NCI-H526 treated with DMSO at 0.1 percent for 48 hours (cell line): ENCODE data around the gene RHOA.
A peak's percentile ranks its signal among the peaks of the same experiment; 100 is the strongest.

Experiments used
- DNase-seq: peaks from one replicate; lab custom pipeline; 2025; lab: John Stamatoyannopoulos, UW

RHOA gene

DNA sequence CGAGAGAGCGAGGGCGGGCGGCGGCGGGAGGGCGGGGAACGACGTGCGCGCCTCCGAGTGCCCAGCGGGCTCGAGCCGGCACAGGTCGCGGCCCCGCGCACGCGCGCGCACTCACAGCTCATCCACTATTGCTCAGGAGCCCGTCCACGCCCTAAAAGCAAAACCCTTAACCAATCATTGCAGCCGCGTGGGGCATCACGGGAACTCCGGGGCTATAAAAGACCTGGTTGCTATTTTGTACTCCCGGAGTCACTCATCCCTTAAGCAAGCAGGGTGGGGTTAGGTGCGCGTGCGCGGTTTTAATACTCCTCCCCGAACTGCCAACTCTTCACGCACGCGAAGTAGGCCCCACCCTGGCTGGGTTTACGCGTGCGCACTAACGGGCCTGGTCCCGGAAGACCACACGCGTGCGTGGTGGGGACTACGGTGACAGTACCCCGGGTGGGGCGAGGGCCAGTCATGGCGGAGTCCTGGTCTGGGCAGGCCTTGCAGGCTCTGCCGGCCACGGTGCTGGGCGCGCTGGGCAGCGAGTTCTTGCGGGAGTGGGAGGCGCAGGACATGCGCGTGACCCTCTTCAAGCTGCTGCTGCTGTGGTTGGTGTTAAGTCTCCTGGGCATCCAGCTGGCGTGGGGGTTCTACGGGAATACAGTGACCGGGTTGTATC lies at the start of gene RHOA, which contains the start of gene TCTA:
Gene RHOA (minus strand): TSS at position 9 of the 664 bp plus-strand sequence. CDS start 36,387 bp downstream, outside the sequence.
Gene TCTA (plus strand): TSS at position 456 of the 664 bp plus-strand sequence. CDS start 4 bp downstream, at position 460.
- DNase-seq, result peak; percentile 99

DNA sequence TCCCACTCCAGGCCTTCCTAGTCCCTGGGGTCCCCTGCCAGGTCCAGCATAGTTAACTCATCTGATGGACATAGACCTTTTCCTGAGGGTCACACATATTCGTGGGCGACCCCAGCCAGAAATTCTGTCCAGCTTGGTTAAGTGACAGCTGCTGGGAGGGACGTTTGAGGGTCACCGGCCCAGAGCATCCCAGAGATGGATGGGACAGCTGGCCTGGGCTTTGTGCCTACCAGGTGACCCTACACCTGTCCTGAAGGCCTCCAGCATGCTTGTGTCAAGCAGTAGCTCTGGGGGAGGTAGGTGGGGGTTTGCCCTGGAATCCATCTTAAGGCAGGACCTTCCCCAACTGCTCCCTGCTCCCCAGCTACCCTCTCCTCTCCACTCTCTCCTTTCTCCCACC lies 49.2 kb upstream of the RHOA start:
- no peak for DNase-seq

DNA sequence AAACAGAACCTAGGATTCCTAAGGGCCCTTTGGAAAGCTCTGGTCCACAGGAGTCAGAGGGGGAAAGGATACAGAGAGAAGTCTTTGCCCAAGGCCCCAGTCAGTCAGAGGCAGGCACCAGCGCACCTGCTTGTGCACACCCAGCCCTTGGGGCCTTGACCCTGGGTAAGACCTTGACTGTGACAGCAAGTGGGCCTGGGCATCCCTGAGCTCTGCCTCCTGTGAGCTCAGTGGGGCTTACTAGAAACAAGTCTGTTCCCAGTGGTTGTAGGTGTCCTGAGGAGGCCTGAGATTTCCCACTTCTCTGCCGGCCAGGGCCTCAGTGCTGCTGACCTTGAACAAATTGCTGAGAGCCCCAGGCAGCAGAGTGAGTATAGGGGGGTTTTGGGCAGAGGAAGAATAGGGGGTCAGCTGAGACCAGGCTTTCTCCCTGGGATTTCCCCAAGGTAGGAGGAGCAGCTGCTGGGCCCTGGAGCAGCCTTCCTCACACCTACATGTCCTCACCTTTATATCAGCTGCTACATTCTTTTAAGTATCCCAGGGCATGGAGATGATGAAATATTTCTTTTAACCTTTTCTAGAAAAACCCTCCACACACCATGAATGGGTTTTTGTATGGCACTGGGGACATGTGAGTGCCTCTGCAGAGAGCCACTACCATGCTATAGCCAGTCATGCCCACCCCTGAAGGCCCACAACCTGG lies 48.6 kb upstream of the RHOA start:
- no peak for DNase-seq

DNA sequence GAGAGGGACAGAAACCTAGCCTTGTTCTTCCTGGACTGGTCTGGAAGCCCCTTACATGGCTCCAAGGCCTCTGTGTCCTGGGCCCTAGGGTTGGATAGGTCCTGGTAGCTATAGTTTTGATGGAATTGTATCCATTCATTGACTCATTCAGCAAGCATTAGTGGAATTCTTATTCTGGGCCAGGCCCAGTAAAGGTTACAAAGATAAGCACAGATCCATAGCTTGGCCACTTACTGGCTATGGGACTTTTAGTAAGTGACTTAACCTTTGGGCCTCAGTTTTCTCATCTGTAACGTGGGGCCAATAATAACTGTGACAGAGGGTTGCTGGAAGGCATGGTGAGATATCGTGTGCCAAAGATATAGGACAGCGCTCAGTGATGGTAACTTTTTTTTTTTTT lies 44.7 kb upstream of the RHOA start:
- no peak for DNase-seq

DNA sequence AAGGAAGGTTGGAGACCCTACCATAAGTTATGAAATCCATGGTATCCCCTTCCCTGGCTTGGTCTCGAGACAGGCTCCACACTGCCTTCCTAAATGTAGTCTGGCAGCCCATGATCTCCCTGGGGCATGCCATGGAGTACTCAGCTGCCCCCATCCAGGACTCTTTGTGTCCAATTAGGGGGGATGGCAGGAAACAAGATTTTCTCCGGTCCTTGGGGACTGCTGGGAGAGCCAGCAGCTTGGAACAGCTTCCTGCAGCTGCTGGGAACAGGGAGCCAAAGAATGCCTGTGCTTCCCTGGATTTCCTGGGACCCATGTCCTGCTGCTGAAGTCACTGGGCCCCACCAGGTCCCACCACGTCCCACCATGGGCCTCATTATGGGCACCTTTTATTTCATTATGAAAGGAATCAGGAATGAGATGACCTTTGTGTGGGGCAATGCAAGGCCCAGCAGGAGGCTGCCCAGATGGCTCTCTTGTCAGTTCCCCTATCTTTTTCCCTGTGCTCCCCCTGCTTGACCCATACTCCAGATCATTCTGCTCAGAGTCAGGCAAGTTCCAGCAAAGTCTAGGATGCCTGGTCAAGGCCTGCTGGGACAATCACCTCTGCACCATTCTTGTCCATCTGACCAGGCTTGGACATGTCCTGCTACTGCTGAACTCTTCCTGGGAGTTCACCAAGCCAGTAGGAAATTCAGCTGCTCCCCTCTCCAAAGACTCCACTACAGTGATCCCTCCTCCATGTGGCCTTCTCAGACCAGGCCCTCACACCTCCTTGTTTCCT lies 43.3 kb upstream of the RHOA start:
- no peak for DNase-seq

DNA sequence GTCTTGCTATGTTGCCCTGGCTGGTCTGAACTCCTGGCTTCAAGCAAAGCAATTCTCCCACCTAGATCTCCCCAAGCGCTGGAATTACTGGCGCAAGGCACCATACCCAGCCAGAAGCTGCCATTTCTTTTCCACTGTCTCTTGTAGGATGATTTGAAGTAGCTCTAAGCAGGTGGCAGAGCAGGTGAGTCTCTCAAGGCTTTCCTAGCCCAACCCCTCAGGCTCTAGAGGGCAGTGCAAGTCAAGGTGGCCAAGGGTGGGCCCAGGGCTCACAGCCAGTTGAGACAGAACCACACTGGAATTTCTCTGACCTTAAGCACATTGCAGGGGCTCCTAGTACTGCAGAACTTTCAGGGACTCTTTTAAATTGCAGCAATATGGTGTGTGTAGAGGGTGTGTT lies 42.7 kb upstream of the RHOA start:
- no peak for DNase-seq

DNA sequence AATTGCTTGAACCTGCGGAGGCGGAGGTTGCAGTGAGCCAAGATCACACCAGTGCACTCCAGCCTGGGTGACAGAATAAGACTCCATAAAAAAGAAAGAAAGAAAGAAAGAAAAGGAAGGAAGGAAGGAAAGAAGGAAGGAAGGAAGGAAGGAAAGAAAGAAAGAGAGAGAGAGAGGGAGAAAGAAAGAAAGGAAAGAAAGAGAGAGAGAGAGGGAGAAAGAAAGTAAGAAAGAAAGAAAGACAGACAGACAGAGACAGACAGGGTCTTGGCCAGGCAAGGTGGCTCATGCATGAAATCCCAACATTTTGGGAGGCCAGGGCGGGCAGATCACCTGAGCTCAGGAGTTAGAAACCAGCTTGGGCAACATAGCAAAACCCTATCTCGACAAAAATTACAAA lies 41.8 kb upstream of the RHOA start:
- no peak for DNase-seq

DNA sequence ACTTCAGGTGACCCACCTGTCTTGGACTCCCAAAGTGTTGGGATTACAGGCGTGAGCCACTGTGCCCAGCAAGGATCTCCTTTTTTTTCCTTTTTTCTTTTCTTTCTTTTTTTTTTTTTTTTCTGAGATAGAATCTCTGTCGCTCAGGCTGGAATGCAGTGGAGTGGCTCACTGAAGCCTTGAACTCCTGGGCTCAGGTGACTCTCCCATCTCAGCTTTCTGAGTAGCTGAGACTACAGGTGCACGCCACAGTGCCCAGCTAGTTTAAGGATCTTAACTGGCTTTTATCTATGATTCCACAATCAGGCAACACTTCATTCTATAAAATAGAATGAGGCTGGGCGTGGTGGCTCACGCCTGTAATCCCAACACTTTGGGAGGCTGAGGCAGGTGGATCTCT lies 33.6 kb upstream of the RHOA start:
- no peak for DNase-seq

DNA sequence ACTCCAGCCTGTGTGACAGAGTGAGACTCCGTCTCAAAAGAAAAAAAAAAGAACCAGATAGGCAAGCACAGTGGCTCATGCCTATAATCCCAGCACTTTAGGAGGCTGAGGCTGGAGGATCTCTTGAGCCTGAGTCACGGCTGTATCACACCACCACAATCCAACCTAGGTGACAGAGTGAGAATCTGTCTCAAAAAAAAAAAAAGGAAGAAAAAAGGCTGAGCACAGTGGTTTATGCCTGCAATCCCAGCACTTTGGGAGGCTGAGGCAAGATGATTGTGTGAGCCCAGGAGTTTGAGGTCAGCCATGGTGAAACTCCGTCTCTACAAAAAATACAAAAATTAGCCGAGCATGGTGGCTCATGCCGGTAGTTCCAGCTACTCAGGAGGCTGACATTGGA lies 23.0 kb upstream of the RHOA start:
- DNase-seq, result no peak

DNA sequence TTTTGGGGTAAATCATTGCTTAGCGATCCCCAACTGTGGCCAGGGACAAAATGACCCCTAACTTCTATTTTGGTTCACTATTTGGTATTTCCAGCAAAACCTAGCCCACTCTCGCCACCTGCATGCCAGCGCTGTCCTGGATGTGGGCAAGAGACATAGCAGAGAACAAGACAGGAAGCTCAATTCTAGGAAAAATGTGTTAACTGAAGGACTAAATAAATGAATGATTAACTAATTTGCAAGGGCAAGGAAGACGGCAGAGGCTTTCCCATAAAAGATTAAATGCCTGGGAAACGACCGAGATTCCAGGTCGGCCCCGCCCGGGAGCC lies 16.9 kb upstream of the RHOA start:
- DNase-seq, result peak; percentile 38

DNA sequence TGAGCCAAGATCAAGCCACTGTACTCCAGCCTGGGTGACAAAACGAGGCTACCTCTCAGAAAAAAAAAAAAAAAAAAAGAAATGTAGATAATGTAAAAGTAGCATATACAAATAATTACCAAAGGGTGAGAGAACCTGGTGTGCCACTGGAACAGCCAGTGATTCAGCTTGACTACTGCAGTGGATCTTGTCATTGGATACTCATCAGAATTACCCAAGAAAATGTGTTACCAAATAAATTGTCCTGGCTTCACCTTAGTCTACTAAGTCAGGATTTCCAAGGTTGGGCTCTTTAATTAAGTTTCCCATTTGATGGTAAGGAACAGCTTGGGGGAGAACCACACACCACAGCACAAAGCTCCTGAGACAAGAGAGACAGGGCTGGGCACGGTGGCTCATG lies 15.8 kb upstream of the RHOA start:
- no peak for DNase-seq

DNA sequence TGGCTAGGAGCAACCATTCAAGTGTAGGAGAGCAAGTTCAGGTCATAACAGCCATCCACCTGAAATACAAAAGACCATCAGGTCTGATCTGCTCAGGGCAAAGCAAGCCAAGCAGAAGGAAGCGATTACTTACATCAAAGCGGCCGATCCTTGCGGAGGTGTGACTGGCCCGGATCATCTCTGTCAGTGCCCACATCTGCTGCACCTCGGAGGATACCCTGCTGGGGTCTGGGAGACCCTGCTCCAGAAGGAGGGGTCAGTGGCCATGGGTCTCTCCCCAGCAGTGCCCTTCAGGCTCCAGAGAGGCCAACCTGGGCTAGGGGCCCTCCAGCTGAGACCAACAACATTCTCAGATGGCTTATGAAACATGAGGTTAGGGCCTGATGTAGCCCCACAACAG lies 13.0 kb upstream of the RHOA start:
- DNase-seq, result no peak

DNA sequence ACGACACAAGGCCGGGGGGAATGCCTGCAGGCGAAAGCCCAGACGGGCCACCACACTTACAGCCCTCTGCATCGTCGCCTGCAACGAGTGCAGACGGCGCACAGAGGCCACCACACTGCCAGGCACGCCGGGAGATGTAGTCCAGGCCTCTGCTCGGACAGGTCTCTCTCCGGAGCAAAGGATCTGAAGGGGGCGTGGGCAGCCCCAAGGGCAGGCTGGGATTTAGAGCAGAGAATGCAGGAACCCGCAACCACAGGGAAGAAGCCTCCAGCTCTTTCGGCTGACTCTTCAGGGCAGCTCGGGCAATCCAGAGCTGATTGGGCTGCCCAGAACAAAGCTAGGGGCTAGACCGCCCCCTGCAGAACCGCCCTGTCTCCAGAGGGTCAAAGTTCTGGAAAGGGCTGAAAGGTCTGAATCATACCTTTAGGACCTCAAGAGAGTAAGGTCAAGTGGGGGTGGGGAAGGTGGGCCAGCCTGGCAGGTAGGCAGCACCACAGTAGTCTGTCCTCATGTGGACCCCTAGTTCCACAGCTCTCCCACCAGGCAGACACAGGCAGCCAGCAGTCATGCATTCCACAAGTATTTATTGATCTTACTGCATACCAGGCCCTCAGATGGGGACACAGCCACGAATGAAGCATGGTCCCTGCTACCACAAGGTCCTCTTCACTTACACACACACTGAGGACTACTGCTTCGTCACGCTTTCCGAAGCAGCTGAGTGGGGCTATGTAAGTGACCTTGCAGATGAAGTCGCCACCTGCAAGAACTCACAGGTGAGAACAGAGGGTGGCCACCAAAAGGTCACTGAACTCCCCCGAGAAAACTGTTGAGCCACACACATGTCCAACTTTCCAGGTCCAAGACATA lies 10.8 kb upstream of the RHOA start, which contains the start of gene AMT:
Gene AMT (minus strand): TSS at position 95 of the 870 bp plus-strand sequence. CDS start 23 bp downstream, at position 72.
- DNase-seq, result no peak

DNA sequence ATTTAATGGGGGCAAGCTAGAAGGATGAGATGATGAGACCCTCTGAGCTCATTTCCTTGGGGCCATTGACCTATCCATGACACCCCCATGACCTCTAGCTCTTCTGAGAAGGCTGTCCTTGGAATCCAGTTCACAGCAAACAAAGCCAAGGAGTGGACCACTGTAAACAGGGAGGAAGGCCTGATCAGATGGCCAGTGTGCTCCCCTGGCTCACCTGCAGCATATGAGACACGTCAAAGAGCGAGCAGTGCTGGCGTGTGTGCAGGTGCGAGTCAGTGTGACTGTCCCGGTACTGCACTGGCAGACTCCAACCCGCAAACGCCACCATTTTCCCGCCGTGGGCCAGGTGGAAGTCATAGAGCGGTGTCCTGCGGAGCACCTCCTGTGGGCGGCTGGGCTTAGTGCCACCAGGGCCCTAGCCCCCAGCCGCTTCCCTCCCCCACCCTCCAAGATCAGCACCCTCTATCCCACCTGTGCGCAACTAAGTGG lies 10.2 kb upstream of the RHOA start:
- DNase-seq, result no peak

DNA sequence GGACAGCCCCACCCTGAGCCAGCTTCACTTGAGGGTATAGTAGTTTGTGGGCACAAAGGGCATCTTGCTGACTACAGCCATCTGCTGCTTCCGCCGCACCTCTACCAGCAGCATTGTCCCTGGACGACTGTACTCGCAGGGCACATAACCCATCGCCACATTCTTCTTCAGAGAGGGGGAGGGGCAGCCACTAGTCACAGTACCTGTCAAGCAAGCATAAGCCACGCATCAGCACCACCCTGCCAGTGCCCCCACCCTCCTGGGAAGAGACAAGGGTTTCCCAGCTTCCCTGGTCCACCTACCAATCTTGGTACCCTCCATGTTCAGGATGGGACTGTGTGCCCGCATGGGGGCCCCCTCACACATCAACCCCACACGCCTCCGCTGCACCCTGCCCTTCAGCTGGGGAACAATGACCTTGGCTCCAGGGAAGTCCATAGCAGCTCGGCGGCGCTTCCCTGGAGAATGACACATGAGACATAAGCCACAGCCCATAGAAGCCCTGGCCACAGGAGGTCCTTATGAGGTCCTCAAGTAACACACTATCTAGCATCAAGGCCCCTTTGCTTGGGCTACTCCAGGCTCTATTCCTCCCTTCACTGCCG lies 5.8 kb upstream of the RHOA start:
- no peak for DNase-seq

DNA sequence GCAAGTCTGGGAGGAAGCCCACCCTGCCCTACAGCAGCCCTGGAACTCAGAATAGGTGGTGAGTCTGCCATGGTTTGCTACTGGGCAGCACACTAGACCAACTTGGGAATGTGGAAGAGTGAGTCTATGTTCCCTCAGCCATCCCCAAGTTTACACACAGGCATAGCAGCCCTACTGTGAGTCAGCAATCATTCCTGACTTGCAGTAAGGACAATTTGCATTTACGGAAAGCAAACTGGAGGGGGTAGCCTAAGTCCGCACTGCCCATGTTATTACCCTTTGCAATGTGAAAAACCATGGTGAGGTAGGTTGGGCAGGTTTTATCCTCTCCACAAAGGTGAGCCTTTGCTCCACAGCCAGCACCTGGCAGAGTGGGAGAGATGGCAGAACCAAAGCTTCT lies 5.1 kb upstream of the RHOA start:
- DNase-seq, result no peak

DNA sequence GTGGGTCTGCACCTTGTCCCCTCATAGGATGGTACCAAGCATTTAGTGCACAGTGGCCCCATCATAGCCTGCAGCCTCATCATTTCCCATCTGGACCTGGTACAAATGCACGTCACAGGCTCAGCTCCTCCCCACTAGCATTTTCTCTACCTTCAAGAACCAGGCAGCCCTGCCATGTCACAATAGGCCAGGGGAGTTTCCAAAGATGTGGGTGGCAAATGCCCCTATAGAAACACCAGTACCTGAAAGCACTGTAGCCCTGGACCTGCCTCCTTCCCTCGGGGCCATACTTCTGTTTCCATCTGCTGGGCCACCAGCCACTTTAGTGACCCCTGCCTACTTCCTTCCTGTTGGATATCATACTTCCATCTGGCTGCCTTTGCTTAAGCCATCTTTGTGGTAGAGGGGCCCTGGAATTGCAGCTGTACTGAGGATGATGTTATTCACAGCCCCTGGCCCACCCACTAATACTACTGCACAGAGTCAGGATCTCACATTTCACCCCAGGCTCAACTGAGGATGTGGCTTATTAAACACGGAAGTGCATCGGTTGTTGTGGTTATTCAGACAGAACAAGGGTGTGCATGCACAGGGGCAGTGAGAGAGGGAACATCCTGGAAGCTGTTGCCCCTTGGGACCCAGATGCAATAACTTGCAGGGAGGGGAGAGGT lies 4.3 kb upstream of the RHOA start:
- DNase-seq, result no peak

DNA sequence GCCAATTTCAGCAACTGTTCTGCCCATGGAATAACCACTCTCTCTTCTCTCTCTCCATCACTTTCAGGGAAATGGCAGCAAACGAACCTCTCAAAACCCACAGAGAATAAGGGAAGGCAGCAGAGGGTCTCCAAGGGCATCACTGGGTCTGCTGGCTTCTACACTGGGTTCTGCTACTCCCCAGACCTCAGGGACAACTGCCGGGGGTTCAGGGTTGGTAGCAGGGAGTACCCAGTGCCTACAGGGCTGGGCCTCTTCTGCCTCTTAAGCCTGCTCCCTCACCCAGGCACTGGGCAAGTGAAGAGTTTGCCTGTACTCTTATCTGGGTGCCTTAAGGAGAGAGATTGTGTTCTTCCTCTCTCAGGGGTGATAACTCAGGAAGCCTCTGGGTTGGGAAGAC lies 3.0 kb upstream of the RHOA start:
- DNase-seq, result no peak

DNA sequence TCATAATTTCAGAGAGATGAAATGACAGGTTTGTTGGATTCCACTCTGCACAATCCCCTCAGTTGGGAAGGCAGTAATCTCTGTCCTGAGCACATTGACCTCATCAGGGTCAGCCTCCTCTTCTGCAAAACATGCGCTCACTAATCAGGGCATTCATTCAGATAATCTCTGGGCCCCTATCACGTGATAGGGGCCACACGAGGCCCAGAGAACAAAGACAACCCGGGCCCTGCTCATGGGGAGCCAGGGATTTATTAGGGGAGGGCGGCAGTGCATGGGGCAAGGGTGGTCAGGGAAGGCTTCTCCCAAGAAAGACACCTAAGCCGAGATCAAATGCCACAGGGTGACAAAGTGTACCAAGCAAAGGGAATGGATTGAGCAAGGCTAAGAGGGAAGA lies 1.6 kb upstream of the RHOA start:
- no peak for DNase-seq

DNA sequence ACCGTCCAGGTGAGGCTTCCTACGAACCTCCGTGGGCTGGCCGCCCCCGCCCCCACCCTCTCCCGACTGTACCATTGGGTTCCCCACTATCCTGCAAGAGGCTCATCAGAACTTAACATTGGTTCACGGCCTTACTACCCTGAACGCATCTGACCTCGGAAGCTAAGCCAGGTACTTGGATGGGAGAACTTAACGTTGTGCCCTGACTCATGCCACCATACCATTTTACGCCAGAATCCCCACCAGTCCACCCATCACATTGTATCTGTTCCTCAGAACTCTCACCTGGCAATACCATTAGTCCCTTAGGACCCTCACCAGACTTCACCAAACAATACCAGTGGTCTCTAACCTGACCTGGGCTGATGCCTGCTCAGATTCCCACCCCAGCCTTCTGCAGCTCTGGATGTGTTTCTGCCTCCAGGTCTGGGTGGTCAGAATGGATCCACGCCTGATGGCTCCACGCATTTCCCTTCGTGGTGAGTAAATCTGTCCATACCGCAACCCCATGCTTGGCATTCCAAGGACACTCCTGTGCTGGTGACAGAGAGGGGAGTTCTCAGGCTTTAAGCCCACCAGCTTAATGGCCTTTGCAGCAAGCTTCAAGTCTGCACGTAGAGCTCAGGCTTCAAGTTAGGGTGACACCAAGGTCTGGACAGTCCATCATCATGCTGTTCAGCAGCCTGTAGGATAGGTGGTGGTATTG lies 1.0 kb upstream of the RHOA start:
- no peak for DNase-seq
